CD4-positive, alpha-beta T cell (primary cell): Measurements from ENCODE around the gene SVIL. TPM values are rescaled to one million over a fixed set of nuclear protein-coding genes. Genes with fewer than 3 reads are reported as not detected.
A peak's percentile ranks its signal among the peaks of the same experiment; 100 is the strongest.

Experiments
- ATAC-seq: fragments of 200-7000 bp; cut with Tn5 transposase; one replicate; pipeline ENCODE4 v1.10.0; 2022; ENCODE audit warnings: mild to moderate bottlenecking; ENCODE audit not compliant: poor library complexity
- CTCF ChIA-PET: fragments of 350-600 bp; sonication (Branson Sonifier 250); formaldehyde crosslinking; loops from one replicate; lab custom pipeline; 2021; ENCODE audit warnings: antibody characterized with exemption, inconsistent platforms; lab: Charles Lee
- POLR2A ChIA-PET: fragments of 350-600 bp; sonication (Branson Sonifier 250); formaldehyde crosslinking; loops from one replicate; lab custom pipeline; 2021; ENCODE audit warnings: antibody characterized with exemption, inconsistent platforms; lab: Charles Lee
- DNase-seq, 14 experiments: peaks; one replicate each; pipeline ENCODE4 v3.0.0-alpha.2; 2013 to 2020; ENCODE audit warnings: mixed read lengths in 2 of 14
- H3K27ac ChIP-seq, 2 donors: one replicate each; pipeline versions ENCODE4 v1.5.1 to v1.7.0; 2013; ENCODE audit warnings: low read length in 2 of 2, low read depth in 1 of 2, mild to moderate bottlenecking in 1 of 2
- H3K27me3 ChIP-seq, 2 experiments: 1 replicate in 1 of 2; 2 replicates in 1 of 2; pipeline versions ENCODE4 v1.6.1 to v1.7.0; 2013; ENCODE audit warnings: low read length in 2 of 2, control low read depth in 1 of 2, mild to moderate bottlenecking in 1 of 2, moderate library complexity in 1 of 2; ENCODE audit not compliant: insufficient read depth in 2 of 2, control insufficient read depth in 1 of 2
- H3K36me3 ChIP-seq: one replicate; pipeline ENCODE4 v1.6.1; 2013; ENCODE audit warnings: low read length, control low read depth; ENCODE audit not compliant: insufficient read depth
- H3K4me1 ChIP-seq: one replicate; pipeline ENCODE4 v1.6.1; 2013; ENCODE audit warnings: low read length, control low read depth; ENCODE audit not compliant: insufficient read depth
- H3K4me3 ChIP-seq: one replicate; pipeline ENCODE4 v1.5.1; 2013; ENCODE audit warnings: mild to moderate bottlenecking, low read length, moderate library complexity
- H3K9me3 ChIP-seq, 2 experiments: 1 replicate in 1 of 2; 2 replicates in 1 of 2; pipeline versions ENCODE4 v1.6.1 to v1.7.0; 2013; ENCODE audit warnings: low read length in 2 of 2, mild to moderate bottlenecking in 2 of 2, control low read depth in 1 of 2, moderate library complexity in 1 of 2; ENCODE audit not compliant: control insufficient read depth in 1 of 2, insufficient read depth in 1 of 2
- H3K27ac Mint-ChIP-seq: one replicate; pipeline ENCODE4 v1.8.0; 2020; ENCODE audit warnings: mixed read lengths
- H3K27me3 Mint-ChIP-seq: one replicate; pipeline ENCODE4 v1.8.0; 2021; ENCODE audit warnings: mixed read lengths
- H3K36me3 Mint-ChIP-seq: one replicate; pipeline ENCODE4 v1.8.0; 2021; ENCODE audit warnings: low read depth, mixed read lengths
- H3K4me1 Mint-ChIP-seq: one replicate; pipeline ENCODE4 v1.8.0; 2021; ENCODE audit warnings: low read depth, mixed read lengths
- H3K4me3 Mint-ChIP-seq: one replicate; pipeline ENCODE4 v1.8.0; 2020; ENCODE audit warnings: mild to moderate bottlenecking, mixed read lengths
- H3K9me3 Mint-ChIP-seq: one replicate; pipeline ENCODE4 v1.8.0; 2020; ENCODE audit warnings: mixed read lengths
- intact Hi-C, 2 experiments: fragments of 100-400 bp; cut with DNase I in 1 of 2; cut with micrococcal nuclease in 1 of 2; formaldehyde crosslinking; loops; one replicate each; pipeline versions ENCODE4 v1.15.1 to v1.9.0; 2023 to 2025; cut with DNase I, micrococcal nuclease
- total RNA-seq, 174 experiments: library from RNA in 2 of 174; stranded (reverse) in 2 of 174; gene quantifications; one replicate each; pipeline ENCODE4 v1.2.3 and lab custom pipeline; 2021 to 2026
- TF ChIP-seq, protein P1 (sequence below): fragments of 200-600 bp; IDR thresholded peaks from one replicate; pipeline ENCODE4 v1.8.0; 2022; ENCODE audit warnings: antibody characterized with exemption, mild to moderate bottlenecking

Gene SVIL
- total RNA-seq, 2 experiments from 2014 or later = 38.5 to 40.3 TPM

DNA sequence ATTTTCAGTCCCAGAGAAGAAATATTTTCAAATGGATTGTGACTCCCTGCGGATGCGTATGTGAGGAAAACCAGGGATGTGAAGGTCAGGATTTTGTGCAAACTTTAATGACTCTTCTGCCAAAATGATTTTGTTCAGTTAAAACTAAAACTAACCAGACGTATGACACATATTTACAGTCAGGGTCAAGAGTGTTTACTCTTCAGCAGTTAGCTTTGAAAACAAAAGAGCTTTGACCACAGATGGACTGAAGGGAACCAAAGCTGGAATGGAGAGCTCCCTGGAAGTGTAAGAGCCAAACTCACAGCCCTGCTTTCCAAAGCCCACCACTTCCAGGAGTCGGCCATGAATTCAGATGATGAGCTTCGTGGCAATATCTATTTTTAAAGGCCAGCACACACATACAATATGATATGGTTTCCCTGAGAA is 15.5 kb downstream of the SVIL start:
- no peak overlapping the region for H3K4me3 ChIP-seq
- no peak for DNase-seq
- no peaks in the 10 kb centered on the region for H3K4me1 ChIP-seq
- H3K36me3 Mint-ChIP-seq = no peaks in the 10 kb centered on the region
- no peak overlapping the region for H3K27ac ChIP-seq
- H3K27me3 ChIP-seq = no peaks in the 10 kb centered on the region
- intact Hi-C loops = no loop called here
- no peaks in the 10 kb centered on the region for H3K36me3 ChIP-seq
- no peak overlapping the region for H3K4me3 Mint-ChIP-seq
- peaks cover 21% of the 10 kb centered on the region for H3K4me1 Mint-ChIP-seq
- H3K27me3 Mint-ChIP-seq = no peaks in the 10 kb centered on the region
- TF ChIP-seq, protein P1, sequence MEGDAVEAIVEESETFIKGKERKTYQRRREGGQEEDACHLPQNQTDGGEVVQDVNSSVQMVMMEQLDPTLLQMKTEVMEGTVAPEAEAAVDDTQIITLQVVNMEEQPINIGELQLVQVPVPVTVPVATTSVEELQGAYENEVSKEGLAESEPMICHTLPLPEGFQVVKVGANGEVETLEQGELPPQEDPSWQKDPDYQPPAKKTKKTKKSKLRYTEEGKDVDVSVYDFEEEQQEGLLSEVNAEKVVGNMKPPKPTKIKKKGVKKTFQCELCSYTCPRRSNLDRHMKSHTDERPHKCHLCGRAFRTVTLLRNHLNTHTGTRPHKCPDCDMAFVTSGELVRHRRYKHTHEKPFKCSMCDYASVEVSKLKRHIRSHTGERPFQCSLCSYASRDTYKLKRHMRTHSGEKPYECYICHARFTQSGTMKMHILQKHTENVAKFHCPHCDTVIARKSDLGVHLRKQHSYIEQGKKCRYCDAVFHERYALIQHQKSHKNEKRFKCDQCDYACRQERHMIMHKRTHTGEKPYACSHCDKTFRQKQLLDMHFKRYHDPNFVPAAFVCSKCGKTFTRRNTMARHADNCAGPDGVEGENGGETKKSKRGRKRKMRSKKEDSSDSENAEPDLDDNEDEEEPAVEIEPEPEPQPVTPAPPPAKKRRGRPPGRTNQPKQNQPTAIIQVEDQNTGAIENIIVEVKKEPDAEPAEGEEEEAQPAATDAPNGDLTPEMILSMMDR = no peak
- POLR2A ChIA-PET = no interaction called here
- H3K9me3 ChIP-seq = no peaks in the 10 kb centered on the region
- CTCF ChIA-PET = interaction anchor here (1.0 kb wide), 1 partner anchor 9 kb away, joined by 3 read pairs; no protein-coding TSS in a partner anchor
- no peaks in the 10 kb centered on the region for H3K9me3 Mint-ChIP-seq
- ATAC-seq = no peak
- no peak overlapping the region for H3K27ac Mint-ChIP-seq

DNA sequence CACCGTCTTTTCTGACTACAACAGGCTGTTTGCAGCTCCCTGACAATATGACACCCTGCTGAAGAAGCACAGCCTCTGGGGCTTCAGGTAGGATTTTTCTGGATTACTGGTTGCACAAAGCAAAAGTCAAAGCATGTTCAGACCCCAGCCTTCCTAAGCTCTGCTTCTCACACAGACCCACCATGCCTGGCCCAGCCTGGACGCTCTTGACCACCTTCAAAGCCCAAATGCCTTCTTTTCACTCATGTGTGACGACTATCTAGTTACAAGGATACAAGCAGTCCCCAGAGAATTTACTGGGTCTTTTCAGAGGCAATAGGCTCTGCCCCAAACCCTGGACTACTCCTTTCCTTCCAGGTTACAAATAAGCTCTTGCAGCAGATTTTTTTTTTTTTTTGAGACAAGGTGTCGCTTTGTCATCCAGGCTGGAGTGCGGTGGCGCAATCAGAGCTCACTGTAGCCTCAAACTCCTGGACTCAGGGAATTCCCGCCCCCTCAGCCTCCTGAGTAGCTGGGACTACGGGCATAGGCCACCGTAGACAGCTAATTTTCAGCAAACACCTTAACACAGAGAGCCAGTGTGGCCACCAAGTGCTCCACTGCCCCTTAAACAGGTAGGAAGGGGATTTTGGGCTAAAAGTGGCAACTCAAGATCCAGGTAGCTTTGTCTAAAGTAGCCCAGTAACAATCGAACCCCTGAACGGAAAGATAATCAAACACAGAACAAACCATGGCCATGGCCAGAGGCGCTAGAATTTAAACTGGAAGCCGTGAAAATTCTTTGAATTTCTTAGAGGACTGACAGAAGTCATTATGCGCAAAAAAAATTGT is 16.2 kb downstream of the SVIL start:
- H3K27me3 Mint-ChIP-seq = no peaks in the 10 kb centered on the region
- no peak for ATAC-seq
- H3K27me3 ChIP-seq = no peaks in the 10 kb centered on the region
- peaks cover 21% of the 10 kb centered on the region for H3K4me1 Mint-ChIP-seq
- no peaks in the 10 kb centered on the region for H3K9me3 ChIP-seq
- TF ChIP-seq, protein P1 = no peak
- no peak for DNase-seq
- H3K27ac ChIP-seq = no peak overlapping the region
- H3K36me3 ChIP-seq = no peaks in the 10 kb centered on the region
- peak overlapping the region; percentile 12 for H3K27ac Mint-ChIP-seq
- H3K9me3 Mint-ChIP-seq = no peaks in the 10 kb centered on the region
- no peak overlapping the region for H3K4me3 ChIP-seq
- CTCF ChIA-PET = no interaction called here
- POLR2A ChIA-PET = interaction anchor here (0.7 kb wide), 1 partner anchor 25 kb away, joined by 3 read pairs; no protein-coding TSS in a partner anchor
- H3K4me1 ChIP-seq = no peaks in the 10 kb centered on the region
- no peaks in the 10 kb centered on the region for H3K36me3 Mint-ChIP-seq
- intact Hi-C loops = no loop called here
- no peak overlapping the region for H3K4me3 Mint-ChIP-seq

DNA sequence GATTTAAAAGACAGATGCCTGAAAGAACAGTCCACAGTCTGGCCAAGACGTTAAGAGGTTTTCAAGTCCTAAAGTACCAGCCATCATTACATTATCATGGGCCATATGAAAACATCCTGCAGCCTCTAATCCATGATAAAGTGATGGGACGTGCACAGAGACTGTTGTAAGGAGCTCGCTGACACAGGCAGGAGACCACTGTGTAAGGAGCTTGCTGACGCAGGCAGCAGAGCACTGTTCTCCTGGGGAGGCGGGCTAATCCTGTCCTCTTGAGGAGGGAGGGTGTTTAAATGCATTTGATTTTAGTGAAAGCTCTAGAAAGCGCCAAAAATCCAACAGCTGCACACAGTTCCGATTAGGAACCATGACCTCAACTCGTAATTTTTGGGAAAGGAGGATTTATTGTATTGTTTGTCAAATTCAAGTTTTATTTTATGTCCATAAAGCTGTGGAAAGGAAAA is 16.9 kb downstream of the SVIL start:
- Mint-ChIP-seq H3K27me3 (no peaks in the 10 kb centered on the region), H3K27ac (no peak overlapping the region), H3K9me3 (no peaks in the 10 kb centered on the region), H3K36me3 (no peaks in the 10 kb centered on the region), H3K4me3 (no peak overlapping the region), H3K4me1 (peaks cover 21% of the 10 kb centered on the region)
- TF ChIP-seq, protein P1 = no peak
- no peaks in the 10 kb centered on the region for H3K36me3 ChIP-seq
- no peak overlapping the region for H3K4me3 ChIP-seq
- H3K27ac ChIP-seq = no peak overlapping the region
- ChIA-PET CTCF (no interaction called here), POLR2A (interaction anchor here (0.7 kb wide), 1 partner anchor 24 kb away, joined by 3 read pairs; no protein-coding TSS in a partner anchor)
- H3K4me1 ChIP-seq = no peaks in the 10 kb centered on the region
- no peaks in the 10 kb centered on the region for H3K27me3 ChIP-seq
- intact Hi-C loops = no loop called here
- DNase-seq = no peak
- no peaks in the 10 kb centered on the region for H3K9me3 ChIP-seq
- ATAC-seq = no peak
